HEK293 (cell line): Measurements from ENCODE around the gene TAS1R3.
A peak's percentile ranks its signal among the peaks of the same experiment; 100 is the strongest.

Experiments
- CTCF ChIA-PET: fragments of 350-600 bp; formaldehyde crosslinking; extraction: SDS; loops from one replicate; lab custom pipeline; 2021; ENCODE audit warnings: antibody characterized with exemption; lab: Yijun Ruan, JAX
- POLR2A ChIA-PET: fragments of 300-600 bp; formaldehyde crosslinking; extraction: SDS; loops from one replicate; lab custom pipeline; 2020; ENCODE audit warnings: antibody characterized with exemption, inconsistent platforms; lab: Yijun Ruan, JAX
- H3K27ac ChIP-seq: fragments of 200-500 bp; sonication (Bioruptor generic); 2 replicates; pipeline ENCODE4 v1.5.1; 2014; ENCODE audit warnings: low read depth, low read length, control low read depth, inconsistent platforms; ENCODE audit errors: extremely low read depth
- H3K36me3 ChIP-seq, 2 experiments: fragments of 200-500 bp in 1 of 2; sonication (Bioruptor generic) in 1 of 2; 1 replicate in 1 of 2; 2 replicates in 1 of 2; pipeline ENCODE4 v1.5.1; 2014 to 2017; ENCODE audit warnings: inconsistent platforms in 2 of 2, low read length in 2 of 2; ENCODE audit not compliant: control insufficient read depth in 2 of 2, insufficient read depth in 1 of 2
- H3K4me1 ChIP-seq: fragments of 200-500 bp; sonication (Bioruptor generic); 2 replicates; pipeline ENCODE4 v1.5.1; 2014; ENCODE audit warnings: mild to moderate bottlenecking, low read length, inconsistent platforms; ENCODE audit not compliant: control insufficient read depth, insufficient read depth
- H3K4me3 ChIP-seq: 2 replicates; pipeline ENCODE4 v1.5.1; 2011; ENCODE audit warnings: low read depth, mild to moderate bottlenecking, control low read depth, low read length, moderate library complexity
- H3K9me3 ChIP-seq: fragments of 200-500 bp; sonication (Bioruptor generic); 2 replicates; pipeline ENCODE4 v1.5.1; 2014; ENCODE audit warnings: low read depth, low read length, inconsistent platforms; ENCODE audit not compliant: control insufficient read depth, insufficient read depth
- GLIS1 ChIP-seq: fragments of 450-650 bp; formaldehyde crosslinking; IDR thresholded peaks from 2 replicates; pipeline ENCODE4 v1.5.1; 2016; ENCODE audit warnings: missing biosample characterization, missing genetic modification characterization
- HOXA7 ChIP-seq: sonication (generic); formaldehyde crosslinking; IDR thresholded peaks from 2 replicates; pipeline ENCODE4 v1.8.1; 2022; ENCODE audit warnings: missing genetic modification reagents, borderline replicate concordance
- KLF17 ChIP-seq: fragments of 450-650 bp; formaldehyde crosslinking; IDR thresholded peaks from 2 replicates; pipeline ENCODE4 v1.5.1; 2016; ENCODE audit warnings: missing biosample characterization, missing genetic modification characterization
- MZF1 ChIP-seq: fragments of 450-650 bp; formaldehyde crosslinking; IDR thresholded peaks from 2 replicates; pipeline ENCODE4 v1.5.1; 2017; ENCODE audit warnings: missing biosample characterization, missing genetic modification characterization, borderline replicate concordance
- PATZ1 ChIP-seq: fragments of 450-650 bp; formaldehyde crosslinking; IDR thresholded peaks from 2 replicates; pipeline ENCODE4 v1.5.1; 2016; ENCODE audit warnings: missing biosample characterization, missing genetic modification characterization
- YY2 ChIP-seq: fragments of 450-650 bp; formaldehyde crosslinking; IDR thresholded peaks from 2 replicates; pipeline ENCODE4 v1.5.1; 2016; ENCODE audit warnings: missing biosample characterization, missing genetic modification characterization
- ZBTB20 ChIP-seq: fragments of 450-650 bp; formaldehyde crosslinking; IDR thresholded peaks from 2 replicates; pipeline ENCODE4 v1.5.1; 2016; ENCODE audit warnings: missing biosample characterization, missing genetic modification characterization
- ZBTB6 ChIP-seq: fragments of 450-650 bp; formaldehyde crosslinking; IDR thresholded peaks from 2 replicates; pipeline ENCODE4 v1.5.1; 2017; ENCODE audit warnings: missing biosample characterization, missing genetic modification characterization
- ZBTB8A ChIP-seq: fragments of 450-650 bp; formaldehyde crosslinking; IDR thresholded peaks from 2 replicates; pipeline ENCODE4 v1.5.1; 2016; ENCODE audit warnings: missing biosample characterization, missing genetic modification characterization
- ZEB2 ChIP-seq: fragments of 450-650 bp; formaldehyde crosslinking; IDR thresholded peaks from 2 replicates; pipeline ENCODE4 v1.5.1; 2016; ENCODE audit warnings: missing biosample characterization, missing genetic modification characterization
- ZNF121 ChIP-seq: fragments of 450-650 bp; formaldehyde crosslinking; IDR thresholded peaks from 2 replicates; pipeline ENCODE4 v1.5.1; 2016; ENCODE audit warnings: missing biosample characterization, missing genetic modification characterization
- ZNF133 ChIP-seq: fragments of 450-650 bp; formaldehyde crosslinking; IDR thresholded peaks from 2 replicates; pipeline ENCODE4 v1.5.1; 2016; ENCODE audit warnings: missing biosample characterization, missing genetic modification characterization
- ZNF140 ChIP-seq: fragments of 450-650 bp; formaldehyde crosslinking; IDR thresholded peaks from 2 replicates; pipeline ENCODE4 v1.5.1; 2016; ENCODE audit warnings: missing biosample characterization, missing genetic modification characterization
- ZNF175 ChIP-seq: fragments of 450-650 bp; formaldehyde crosslinking; IDR thresholded peaks from 2 replicates; pipeline ENCODE4 v1.5.1; 2016; ENCODE audit warnings: missing biosample characterization, missing genetic modification characterization
- ZNF2 ChIP-seq: fragments of 450-650 bp; formaldehyde crosslinking; IDR thresholded peaks from 2 replicates; pipeline ENCODE4 v1.5.1; 2016; ENCODE audit warnings: missing biosample characterization, missing genetic modification characterization
- ZNF274 ChIP-seq, 2 experiments: fragments of 200-500 bp in 1 of 2; fragments of 450-650 bp in 1 of 2; sonication (Bioruptor generic) in 1 of 2; formaldehyde crosslinking in 1 of 2; IDR thresholded peaks; 2 replicates each; pipeline versions ENCODE4 v1.5.1 to v1.6.1; 2014 to 2016; ENCODE audit warnings: borderline replicate concordance in 1 of 2, inconsistent platforms in 1 of 2, low read length in 1 of 2, missing biosample characterization in 1 of 2, missing genetic modification characterization in 1 of 2
- ZNF311 ChIP-seq: fragments of 450-650 bp; formaldehyde crosslinking; IDR thresholded peaks from 2 replicates; pipeline ENCODE4 v1.5.1; 2017; ENCODE audit warnings: missing biosample characterization, missing genetic modification characterization, borderline replicate concordance
- ZNF423 ChIP-seq: fragments of 450-650 bp; formaldehyde crosslinking; IDR thresholded peaks from 2 replicates; pipeline ENCODE4 v1.5.1; 2016; ENCODE audit warnings: missing biosample characterization, missing genetic modification characterization
- ZNF555 ChIP-seq: fragments of 450-650 bp; formaldehyde crosslinking; conservative IDR thresholded peaks from 2 replicates; pipeline ENCODE4 v1.5.1; 2017; ENCODE audit warnings: missing biosample characterization, mild to moderate bottlenecking, missing genetic modification characterization, inconsistent platforms
- ZNF791 ChIP-seq: fragments of 450-650 bp; formaldehyde crosslinking; IDR thresholded peaks from 2 replicates; pipeline ENCODE4 v1.5.1; 2016; ENCODE audit warnings: missing biosample characterization, missing genetic modification characterization
- ZNF792 ChIP-seq: fragments of 450-650 bp; formaldehyde crosslinking; IDR thresholded peaks from 2 replicates; pipeline ENCODE4 v1.5.1; 2016; ENCODE audit warnings: missing biosample characterization, missing genetic modification characterization
- ZNF843 ChIP-seq: fragments of 450-650 bp; formaldehyde crosslinking; IDR thresholded peaks from 2 replicates; pipeline ENCODE4 v1.5.1; 2016; ENCODE audit warnings: missing biosample characterization, missing genetic modification characterization
- ZXDB ChIP-seq: fragments of 450-650 bp; formaldehyde crosslinking; IDR thresholded peaks from 2 replicates; pipeline ENCODE4 v1.5.1; 2016; ENCODE audit warnings: missing biosample characterization, missing genetic modification characterization
- TF ChIP-seq, protein P1 (sequence below): fragments of 450-650 bp; formaldehyde crosslinking; IDR thresholded peaks from 2 replicates; pipeline ENCODE4 v1.5.1; 2016; ENCODE audit warnings: missing biosample characterization, missing genetic modification characterization, low read depth
- TF ChIP-seq, protein P2 (sequence below): fragments of 450-650 bp; formaldehyde crosslinking; IDR thresholded peaks from 2 replicates; pipeline ENCODE4 v1.5.1; 2016; ENCODE audit warnings: missing biosample characterization, missing genetic modification characterization
- TF ChIP-seq, protein P3 (sequence below): fragments of 450-650 bp; formaldehyde crosslinking; IDR thresholded peaks from 2 replicates; pipeline ENCODE4 v1.5.1; 2016; ENCODE audit warnings: missing biosample characterization, missing genetic modification characterization

TAS1R3 gene

DNA sequence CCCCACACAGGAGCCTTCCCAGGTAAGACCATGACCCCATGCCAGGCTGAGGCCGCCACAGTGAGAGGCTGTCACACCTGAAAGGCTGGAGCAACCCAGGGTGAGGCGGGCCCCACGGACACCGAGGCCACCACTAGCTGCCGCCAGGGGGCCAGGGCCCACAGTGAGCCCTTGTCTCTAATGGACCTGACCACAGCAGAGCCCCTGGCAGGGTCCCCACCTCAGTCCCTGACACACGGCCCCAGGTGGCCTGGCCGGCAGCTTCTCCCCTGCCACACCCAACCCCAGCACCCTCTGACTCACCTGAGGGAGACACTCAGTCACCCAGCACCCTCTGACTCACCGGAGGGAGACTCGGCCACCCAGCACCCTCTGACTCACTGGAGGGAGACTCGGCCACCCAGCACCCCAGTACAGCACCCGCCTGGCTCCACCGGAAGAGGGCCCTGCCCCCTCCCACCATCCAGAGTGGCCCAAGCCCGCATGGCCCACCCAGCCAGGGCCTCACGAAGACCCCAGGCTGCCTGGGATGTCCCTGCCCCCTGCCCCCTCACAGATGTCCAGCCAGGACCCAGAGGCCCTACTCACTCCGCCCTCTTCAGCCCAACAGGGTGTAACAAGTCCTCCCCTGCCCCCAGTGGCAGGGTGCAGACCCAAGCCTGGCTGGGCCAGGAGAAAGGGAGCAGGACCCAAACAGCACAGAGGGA is 13.7 kb downstream of the TAS1R3 start:
- POLR2A ChIA-PET: interaction anchor here (1.0 kb wide), 1 partner anchor 10 kb away, joined by 3 read pairs; no protein-coding TSS in a partner anchor
- CTCF ChIA-PET: interaction anchor here (0.6 to 1.0 kb wide), 6 partner anchors 18 to 257 kb away, joined by 3 to 5 read pairs (median 3); no protein-coding TSS in a partner anchor
- no peak overlapping the region for H3K4me3 ChIP-seq
- H3K9me3 ChIP-seq: no peaks in the 10 kb centered on the region
- H3K27ac ChIP-seq: 0 out of 2 replicates have a peak overlapping the region, but pooled peaks have one; percentile 5
- H3K4me1 ChIP-seq: peaks cover 7% of the 10 kb centered on the region
- peaks cover 0 to 49% of the 10 kb centered on the region in 2 experiments; a peak in 2 of 3 replicates for H3K36me3 ChIP-seq
- TF ChIP-seq, protein P1, sequence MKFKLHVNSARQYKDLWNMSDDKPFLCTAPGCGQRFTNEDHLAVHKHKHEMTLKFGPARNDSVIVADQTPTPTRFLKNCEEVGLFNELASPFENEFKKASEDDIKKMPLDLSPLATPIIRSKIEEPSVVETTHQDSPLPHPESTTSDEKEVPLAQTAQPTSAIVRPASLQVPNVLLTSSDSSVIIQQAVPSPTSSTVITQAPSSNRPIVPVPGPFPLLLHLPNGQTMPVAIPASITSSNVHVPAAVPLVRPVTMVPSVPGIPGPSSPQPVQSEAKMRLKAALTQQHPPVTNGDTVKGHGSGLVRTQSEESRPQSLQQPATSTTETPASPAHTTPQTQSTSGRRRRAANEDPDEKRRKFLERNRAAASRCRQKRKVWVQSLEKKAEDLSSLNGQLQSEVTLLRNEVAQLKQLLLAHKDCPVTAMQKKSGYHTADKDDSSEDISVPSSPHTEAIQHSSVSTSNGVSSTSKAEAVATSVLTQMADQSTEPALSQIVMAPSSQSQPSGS: no peak
- TF ChIP-seq ZNF133 (tag by site-specific recombination) (no peak), HOXA7 (CRISPR knock-in tag) (no peak), ZNF175 (tag by site-specific recombination) (no peak), ZNF311 (tag by site-specific recombination) (no peak), ZNF2 (no peak), ZNF423 (tag by site-specific recombination) (peak; percentile 71), ZBTB20 (tag by site-specific recombination) (no peak), YY2 (tag by site-specific recombination) (no peak), ZNF555 (no peak), ZNF274 (IDR thresholded peaks at IDR 0.05; ENCODE audit: low read length) (no peak), ZNF274 (tag by site-specific recombination; IDR thresholded peaks at IDR 0.05; ENCODE audit: borderline replicate concordance) (no peak), ZNF791 (tag by site-specific recombination) (no peak), ZBTB8A (tag by site-specific recombination) (peak; percentile 40; the same call in 1 of the 2 replicates), ZNF121 (no peak), ZNF843 (no peak), ZXDB (tag by site-specific recombination) (no peak), MZF1 (tag by site-specific recombination) (no peak), ZBTB6 (tag by site-specific recombination) (no peak), PATZ1 (peak; percentile 33), ZNF792 (tag by site-specific recombination) (no peak), ZEB2 (tag by site-specific recombination) (no peak), KLF17 (peak; percentile 95), GLIS1 (tag by site-specific recombination) (peak; percentile 89), ZNF140 (tag by site-specific recombination) (no peak)
- TF ChIP-seq, protein P2, sequence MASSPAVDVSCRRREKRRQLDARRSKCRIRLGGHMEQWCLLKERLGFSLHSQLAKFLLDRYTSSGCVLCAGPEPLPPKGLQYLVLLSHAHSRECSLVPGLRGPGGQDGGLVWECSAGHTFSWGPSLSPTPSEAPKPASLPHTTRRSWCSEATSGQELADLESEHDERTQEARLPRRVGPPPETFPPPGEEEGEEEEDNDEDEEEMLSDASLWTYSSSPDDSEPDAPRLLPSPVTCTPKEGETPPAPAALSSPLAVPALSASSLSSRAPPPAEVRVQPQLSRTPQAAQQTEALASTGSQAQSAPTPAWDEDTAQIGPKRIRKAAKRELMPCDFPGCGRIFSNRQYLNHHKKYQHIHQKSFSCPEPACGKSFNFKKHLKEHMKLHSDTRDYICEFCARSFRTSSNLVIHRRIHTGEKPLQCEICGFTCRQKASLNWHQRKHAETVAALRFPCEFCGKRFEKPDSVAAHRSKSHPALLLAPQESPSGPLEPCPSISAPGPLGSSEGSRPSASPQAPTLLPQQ (tag by site-specific recombination): peak; percentile 98
- TF ChIP-seq, protein P3, sequence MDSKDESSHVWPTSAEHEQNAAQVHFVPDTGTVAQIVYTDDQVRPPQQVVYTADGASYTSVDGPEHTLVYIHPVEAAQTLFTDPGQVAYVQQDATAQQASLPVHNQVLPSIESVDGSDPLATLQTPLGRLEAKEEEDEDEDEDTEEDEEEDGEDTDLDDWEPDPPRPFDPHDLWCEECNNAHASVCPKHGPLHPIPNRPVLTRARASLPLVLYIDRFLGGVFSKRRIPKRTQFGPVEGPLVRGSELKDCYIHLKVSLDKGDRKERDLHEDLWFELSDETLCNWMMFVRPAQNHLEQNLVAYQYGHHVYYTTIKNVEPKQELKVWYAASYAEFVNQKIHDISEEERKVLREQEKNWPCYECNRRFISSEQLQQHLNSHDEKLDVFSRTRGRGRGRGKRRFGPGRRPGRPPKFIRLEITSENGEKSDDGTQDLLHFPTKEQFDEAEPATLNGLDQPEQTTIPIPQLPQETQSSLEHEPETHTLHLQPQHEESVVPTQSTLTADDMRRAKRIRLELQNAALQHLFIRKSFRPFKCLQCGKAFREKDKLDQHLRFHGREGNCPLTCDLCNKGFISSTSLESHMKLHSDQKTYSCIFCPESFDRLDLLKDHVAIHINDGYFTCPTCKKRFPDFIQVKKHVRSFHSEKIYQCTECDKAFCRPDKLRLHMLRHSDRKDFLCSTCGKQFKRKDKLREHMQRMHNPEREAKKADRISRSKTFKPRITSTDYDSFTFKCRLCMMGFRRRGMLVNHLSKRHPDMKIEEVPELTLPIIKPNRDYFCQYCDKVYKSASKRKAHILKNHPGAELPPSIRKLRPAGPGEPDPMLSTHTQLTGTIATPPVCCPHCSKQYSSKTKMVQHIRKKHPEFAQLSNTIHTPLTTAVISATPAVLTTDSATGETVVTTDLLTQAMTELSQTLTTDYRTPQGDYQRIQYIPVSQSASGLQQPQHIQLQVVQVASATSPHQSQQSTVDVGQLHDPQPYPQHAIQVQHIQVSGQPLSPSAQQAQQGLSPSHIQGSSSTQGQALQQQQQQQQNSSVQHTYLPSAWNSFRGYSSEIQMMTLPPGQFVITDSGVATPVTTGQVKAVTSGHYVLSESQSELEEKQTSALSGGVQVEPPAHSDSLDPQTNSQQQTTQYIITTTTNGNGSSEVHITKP (tag by site-specific recombination): peak; percentile 29; the same call in 1 of the 2 replicates
